GM18873 (cell line): ENCODE data around the gene PTDSS2.
"Not testable (repeated sequence)": the region's sequence is repeated elsewhere in the genome, so short reads cannot be mapped to it uniquely, and the experiment has no call there.

Experiments
- ATAC-seq: cut with Tn5 transposase; IDR thresholded peaks from one replicate; pipeline ENCODE4 v1.9.1; 2021; ENCODE audit warnings: mild to moderate bottlenecking, moderate library complexity, moderate number of reproducible peaks; ENCODE audit not compliant: unreplicated experiment, low FRiP score

PTDSS2 gene

GRCh38 chr11:464316-464715 is 14.2 kb downstream of the PTDSS2 start:
- no peak for ATAC-seq

GRCh38 chr11:465896-466530 is 15.9 kb downstream of the PTDSS2 start:
- no peak for ATAC-seq

GRCh38 chr11:468036-468435 is 18.0 kb downstream of the PTDSS2 start:
- ATAC-seq: no peak

- ATAC-seq: no peak
Measured at GRCh38 chr11:468493-468892, 18.4 kb downstream of the PTDSS2 start.

GRCh38 chr11:469026-469683 is 19.1 kb downstream of the PTDSS2 start:
- ATAC-seq: not testable (repeated sequence)

- no peak for ATAC-seq
Measured at GRCh38 chr11:469684-470560, 19.8 kb downstream of the PTDSS2 start.

GRCh38 chr11:471468-472145 is 21.5 kb downstream of the PTDSS2 start:
- no peak for ATAC-seq

- ATAC-seq: no peak
Measured at GRCh38 chr11:472272-472671, 22.2 kb downstream of the PTDSS2 start.

- ATAC-seq: no peak
Measured at GRCh38 chr11:472816-473215, 22.7 kb downstream of the PTDSS2 start.

- no peak for ATAC-seq
Measured at GRCh38 chr11:473415-473814, 23.3 kb downstream of the PTDSS2 start.

- no peak for ATAC-seq
Measured at GRCh38 chr11:473962-474785, 24.1 kb downstream of the PTDSS2 start.

- ATAC-seq: no peak
Measured at GRCh38 chr11:474914-475506, 24.9 kb downstream of the PTDSS2 start.

GRCh38 chr11:475941-476340 is 25.9 kb downstream of the PTDSS2 start:
- ATAC-seq: no peak

GRCh38 chr11:476416-476815 is 26.3 kb downstream of the PTDSS2 start:
- no peak for ATAC-seq

- ATAC-seq: no peak
Measured at GRCh38 chr11:477052-477715, 27.1 kb downstream of the PTDSS2 start.

GRCh38 chr11:479311-479710 is 29.2 kb downstream of the PTDSS2 start:
- ATAC-seq: no peak

GRCh38 chr11:484616-485015 is 34.5 kb downstream of the PTDSS2 start:
- no peak for ATAC-seq

GRCh38 chr11:486189-486588 is 36.1 kb downstream of the PTDSS2 start:
- ATAC-seq: no peak

GRCh38 chr11:487571-488021 is 37.5 kb downstream of the PTDSS2 start:
- no peak for ATAC-seq
